Esophagus squamous epithelium (tissue), 4 donors: ENCODE results near the gene TMEM223.
"Not testable (repeated sequence)": the region's sequence is repeated elsewhere in the genome, so short reads cannot be mapped to it uniquely, and the experiment has no call there.

Experiments used
- CTCF ChIP-seq, 6 experiments: fragments of 450-650 bp in 4 of 6; fragments of 200-600 bp in 2 of 6; sonication (generic) in 2 of 6; IDR thresholded peaks; one replicate each; pipeline ENCODE4 v1.5.1; 2016 to 2019; ENCODE audit warnings: antibody characterized with exemption in 6 of 6, mild to moderate bottlenecking in 4 of 6, moderate library complexity in 4 of 6
- POLR2A ChIP-seq, 4 donors: fragments of 450-650 bp; IDR thresholded peaks; one replicate each; pipeline ENCODE4 v1.6.1; 2017; ENCODE audit warnings: antibody characterized with exemption in 4 of 4, mild to moderate bottlenecking in 4 of 4, moderate library complexity in 3 of 4

- not testable (repeated sequence) for TF ChIP-seq POLR2A, CTCF (IDR thresholded peaks at IDR 0.05)
Observed at GRCh38 chr11:62840721-62841360, 49.0 kb upstream of the TMEM223 start.
